ENCODE measurements around the gene FES. TPM values are rescaled to one million over a fixed set of nuclear protein-coding genes. Genes with fewer than 3 reads are reported as not detected.
"Not testable (repeated sequence)": the region's sequence is repeated elsewhere in the genome, so short reads cannot be mapped to it uniquely, and the experiment has no call there.

Gene FES
- total RNA-seq, 1 donor from 2014 or later, result 65.1 TPM

DNA sequence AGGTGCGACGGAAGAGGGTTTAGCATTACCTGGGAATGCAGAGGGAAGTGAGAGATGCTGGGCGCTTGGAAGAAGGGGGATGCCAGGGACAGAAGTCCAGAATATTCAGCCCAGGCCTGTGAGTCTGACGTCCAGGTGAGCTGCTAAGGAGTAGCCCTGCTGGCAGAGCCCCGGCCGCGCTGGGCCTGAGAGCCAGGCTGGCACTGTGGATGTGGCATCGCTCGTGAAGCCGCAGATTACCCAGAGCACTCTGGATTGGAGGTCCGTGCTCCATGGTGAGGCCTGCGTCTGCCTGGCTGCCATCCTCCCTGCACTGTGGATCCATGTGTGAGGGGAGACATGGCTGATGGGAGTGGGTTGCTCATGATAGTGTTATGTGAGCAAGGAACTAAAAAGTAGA, 33.3 kb downstream of the FES start:
- Histone ChIP-seq H3K4me3 (no peak overlapping the region), H3K27ac (no peak overlapping the region), H3K36me3 (peaks cover 74 to 89% of the 10 kb centered on the region in 2 donors), H3K9me3 (no peaks in the 10 kb centered on the region), H3K27me3 (no peaks in the 10 kb centered on the region), H3K4me1 (no peaks in the 10 kb centered on the region)
- DNase-seq (ENCODE audit: low spot score in 2 of 2), result no peak
- intact Hi-C loops (cut with DNase I), result no loop called here
- TF ChIP-seq, protein P1, sequence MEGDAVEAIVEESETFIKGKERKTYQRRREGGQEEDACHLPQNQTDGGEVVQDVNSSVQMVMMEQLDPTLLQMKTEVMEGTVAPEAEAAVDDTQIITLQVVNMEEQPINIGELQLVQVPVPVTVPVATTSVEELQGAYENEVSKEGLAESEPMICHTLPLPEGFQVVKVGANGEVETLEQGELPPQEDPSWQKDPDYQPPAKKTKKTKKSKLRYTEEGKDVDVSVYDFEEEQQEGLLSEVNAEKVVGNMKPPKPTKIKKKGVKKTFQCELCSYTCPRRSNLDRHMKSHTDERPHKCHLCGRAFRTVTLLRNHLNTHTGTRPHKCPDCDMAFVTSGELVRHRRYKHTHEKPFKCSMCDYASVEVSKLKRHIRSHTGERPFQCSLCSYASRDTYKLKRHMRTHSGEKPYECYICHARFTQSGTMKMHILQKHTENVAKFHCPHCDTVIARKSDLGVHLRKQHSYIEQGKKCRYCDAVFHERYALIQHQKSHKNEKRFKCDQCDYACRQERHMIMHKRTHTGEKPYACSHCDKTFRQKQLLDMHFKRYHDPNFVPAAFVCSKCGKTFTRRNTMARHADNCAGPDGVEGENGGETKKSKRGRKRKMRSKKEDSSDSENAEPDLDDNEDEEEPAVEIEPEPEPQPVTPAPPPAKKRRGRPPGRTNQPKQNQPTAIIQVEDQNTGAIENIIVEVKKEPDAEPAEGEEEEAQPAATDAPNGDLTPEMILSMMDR (IDR thresholded peaks at IDR 0.05), result no peak

DNA sequence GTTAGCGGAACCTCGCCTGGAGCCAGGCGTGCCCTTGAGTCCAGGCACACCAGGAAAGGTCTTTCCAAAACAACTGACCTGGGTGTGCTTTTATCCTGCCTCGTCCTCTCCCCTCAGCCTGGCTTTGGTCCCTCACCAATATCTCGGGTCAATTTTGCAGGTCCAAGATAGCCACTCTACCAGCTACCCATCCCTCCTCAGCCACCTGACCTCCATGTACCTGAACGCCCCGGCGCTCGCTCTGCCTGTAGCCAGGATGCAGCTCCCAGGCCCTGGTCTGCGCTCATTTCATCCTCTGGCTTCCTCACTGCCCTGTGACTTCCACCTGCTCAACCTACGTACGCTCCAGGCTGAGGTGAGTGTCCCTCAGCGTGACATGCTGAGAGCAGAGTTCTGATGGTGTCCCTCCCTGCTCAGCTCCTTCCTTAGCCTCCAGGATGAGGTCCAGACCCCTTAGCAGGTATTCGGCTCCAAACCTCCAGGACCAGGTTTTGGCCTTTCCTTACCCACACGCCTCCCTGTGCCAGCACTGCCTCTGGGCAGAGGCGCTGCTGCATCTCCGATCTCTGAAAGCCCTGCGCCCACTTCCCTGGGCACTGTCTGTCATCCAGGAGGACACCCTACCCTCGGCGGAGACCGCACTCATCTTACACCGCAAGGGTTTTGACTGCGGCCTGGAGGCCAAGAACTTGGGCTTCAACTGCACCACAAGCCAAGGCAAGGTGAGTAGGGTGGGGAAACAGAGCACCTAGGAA, 33.9 kb downstream of the FES start:
- Histone ChIP-seq H3K9me3 (no peaks in the 10 kb centered on the region), H3K4me1 (no peaks in the 10 kb centered on the region), H3K27ac (no peak overlapping the region), H3K36me3 (peaks cover 68 to 83% of the 10 kb centered on the region in 2 donors), H3K27me3 (no peaks in the 10 kb centered on the region), H3K4me3 (no peak overlapping the region)
- no peak for DNase-seq (ENCODE audit: low spot score in 2 of 2)
- TF ChIP-seq, protein P1 (IDR thresholded peaks at IDR 0.05), result no peak
- intact Hi-C loops (cut with DNase I), result no loop called here

DNA sequence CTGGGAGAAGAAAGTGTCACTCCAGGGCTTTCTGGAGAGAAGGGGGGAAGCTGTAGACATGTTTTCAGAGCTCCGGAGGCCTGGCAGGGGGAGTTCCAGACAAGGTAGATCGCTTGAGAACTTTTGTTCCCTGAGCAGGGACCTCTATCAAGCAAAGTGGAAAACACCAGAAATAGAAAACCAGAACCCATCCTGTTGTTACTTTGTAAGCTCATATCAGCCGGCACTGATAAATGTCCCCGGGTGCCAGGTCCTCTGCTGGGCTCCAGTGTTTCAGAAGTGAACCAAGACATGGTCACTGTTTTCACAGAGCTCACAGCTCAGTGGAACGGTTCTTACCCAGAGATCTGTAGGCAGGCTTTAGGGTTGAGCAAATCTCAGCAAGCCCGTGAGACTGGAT, 34.5 kb downstream of the FES start:
- H3K36me3 ChIP-seq, result peaks cover 61 to 77% of the 10 kb centered on the region in 2 donors
- DNase-seq (ENCODE audit: low spot score in 2 of 2), result no peak
- no peak overlapping the region for H3K4me3 ChIP-seq
- H3K4me1 ChIP-seq, result no peaks in the 10 kb centered on the region
- no peaks in the 10 kb centered on the region for H3K27me3 ChIP-seq
- TF ChIP-seq, protein P1 (IDR thresholded peaks at IDR 0.05), result no peak
- intact Hi-C loops (cut with DNase I), result no loop called here
- H3K9me3 ChIP-seq, result no peaks in the 10 kb centered on the region
- H3K27ac ChIP-seq, result no peak overlapping the region

DNA sequence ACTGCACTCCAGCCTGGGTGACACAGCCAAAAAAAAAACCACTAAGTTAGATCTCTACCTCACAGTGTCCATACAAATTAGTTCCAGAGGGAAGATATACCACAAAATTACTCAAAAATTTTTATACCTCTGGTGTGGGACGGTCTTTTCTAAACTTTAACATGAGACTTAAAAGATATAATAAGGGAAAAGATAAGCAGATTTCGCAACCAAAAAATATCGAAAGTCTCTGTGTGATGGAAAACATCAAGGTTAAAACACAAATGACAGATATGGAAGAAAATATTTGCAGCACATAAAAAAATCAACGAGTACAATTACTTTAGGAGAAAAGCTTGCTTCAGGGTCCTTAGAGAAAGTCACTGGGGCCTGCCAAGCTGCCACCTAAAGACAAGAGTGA, 37.6 kb downstream of the FES start:
- Histone ChIP-seq H3K4me1 (no peaks in the 10 kb centered on the region), H3K27me3 (no peaks in the 10 kb centered on the region), H3K9me3 (no peaks in the 10 kb centered on the region), H3K4me3 (no peak overlapping the region), H3K27ac (no peak overlapping the region), H3K36me3 (peaks cover 37 to 46% of the 10 kb centered on the region in 2 donors)
- TF ChIP-seq, protein P1 (IDR thresholded peaks at IDR 0.05), result no peak
- intact Hi-C loops (cut with DNase I), result no loop called here
- no peak for DNase-seq (ENCODE audit: low spot score in 2 of 2)

DNA sequence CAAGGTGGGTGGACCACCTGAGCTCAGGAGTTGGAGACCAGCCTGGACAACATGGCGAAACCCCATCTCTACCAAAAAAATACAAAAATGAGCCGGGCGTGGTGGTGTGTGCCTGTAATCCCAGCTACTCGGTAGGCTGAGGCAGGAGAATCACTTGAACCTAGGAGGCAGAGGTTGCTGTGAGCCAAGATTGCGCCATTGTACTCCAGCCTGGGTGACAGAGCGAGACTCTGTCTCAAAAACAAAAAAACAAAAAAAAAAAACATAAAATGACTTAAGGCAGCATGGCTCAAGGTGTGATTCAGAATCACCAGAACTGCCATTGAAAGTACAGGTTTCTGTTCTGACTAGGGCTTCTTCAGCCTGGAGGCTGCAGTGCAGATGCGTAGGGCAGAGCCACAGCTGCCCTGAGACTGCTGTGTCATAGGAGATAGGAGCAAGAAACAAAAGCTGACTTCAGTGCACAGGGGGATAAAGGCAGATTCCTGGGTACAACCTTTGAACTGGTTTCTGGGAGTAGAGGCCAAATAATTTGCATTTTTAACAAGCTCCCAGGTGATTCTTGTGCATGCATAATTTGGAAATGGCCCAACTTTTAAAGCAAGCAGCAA, 38.5 kb downstream of the FES start:
- DNase-seq (ENCODE audit: low spot score in 2 of 2); H3K4me3 ChIP-seq; H3K4me1 ChIP-seq; intact Hi-C loops (cut with DNase I); H3K27me3 ChIP-seq; H3K9me3 ChIP-seq; H3K27ac ChIP-seq: not testable (repeated sequence)
- H3K36me3 ChIP-seq, result peaks cover 27 to 40% of the 10 kb centered on the region in 2 donors

DNA sequence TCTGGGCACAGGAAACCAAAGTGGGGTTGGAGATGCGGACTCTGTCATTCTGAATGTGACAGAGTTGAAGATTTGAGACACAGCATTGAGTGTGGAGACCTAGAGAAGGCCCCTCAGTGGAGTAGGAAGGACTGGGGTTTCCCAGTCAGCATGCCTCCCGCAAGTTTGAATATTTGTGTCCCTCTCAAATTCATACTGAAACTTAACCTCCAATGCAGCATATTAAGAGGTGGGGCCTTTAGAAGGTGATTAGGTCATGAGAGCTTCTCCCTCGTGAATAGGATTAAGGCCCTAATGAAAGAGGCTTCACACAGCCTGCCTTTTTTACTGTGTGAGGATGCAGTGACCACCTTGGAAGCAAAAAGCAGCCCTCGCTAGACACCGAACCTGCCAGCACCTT, 40.1 kb downstream of the FES start:
- Histone ChIP-seq H3K27me3 (no peaks in the 10 kb centered on the region), H3K4me1 (no peaks in the 10 kb centered on the region), H3K9me3 (no peaks in the 10 kb centered on the region), H3K27ac (no peak overlapping the region), H3K36me3 (peaks cover 19 to 24% of the 10 kb centered on the region in 2 donors), H3K4me3 (no peak overlapping the region)
- TF ChIP-seq, protein P1 (IDR thresholded peaks at IDR 0.05), result no peak
- DNase-seq (ENCODE audit: low spot score in 2 of 2), result no peak
- intact Hi-C loops (cut with DNase I), result no loop called here

DNA sequence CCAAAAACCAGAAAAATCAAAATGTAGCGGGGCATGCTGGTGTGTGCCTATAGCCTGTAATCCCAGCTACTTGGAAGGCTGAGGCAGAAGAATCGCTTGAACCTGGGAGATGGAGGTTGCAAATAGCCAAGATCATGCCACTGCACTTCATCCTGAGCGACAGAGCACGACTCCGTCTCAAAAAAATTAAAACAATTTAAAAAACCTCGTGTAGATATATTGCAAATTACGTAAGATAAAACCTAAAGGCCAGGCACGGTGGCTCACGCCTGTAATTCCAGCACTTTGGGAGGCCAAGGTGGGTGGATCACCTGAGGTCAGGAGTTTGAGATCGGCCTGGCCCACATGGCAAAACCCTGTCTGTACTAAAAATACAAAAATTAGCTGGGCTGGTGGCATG, 42.5 kb downstream of the FES start:
- DNase-seq (ENCODE audit: low spot score in 2 of 2); H3K27ac ChIP-seq; H3K27me3 ChIP-seq; H3K4me3 ChIP-seq; H3K36me3 ChIP-seq; intact Hi-C loops (cut with DNase I); H3K9me3 ChIP-seq: not testable (repeated sequence)
- peaks cover 5 to 10% of the 10 kb centered on the region in 2 donors for H3K4me1 ChIP-seq

DNA sequence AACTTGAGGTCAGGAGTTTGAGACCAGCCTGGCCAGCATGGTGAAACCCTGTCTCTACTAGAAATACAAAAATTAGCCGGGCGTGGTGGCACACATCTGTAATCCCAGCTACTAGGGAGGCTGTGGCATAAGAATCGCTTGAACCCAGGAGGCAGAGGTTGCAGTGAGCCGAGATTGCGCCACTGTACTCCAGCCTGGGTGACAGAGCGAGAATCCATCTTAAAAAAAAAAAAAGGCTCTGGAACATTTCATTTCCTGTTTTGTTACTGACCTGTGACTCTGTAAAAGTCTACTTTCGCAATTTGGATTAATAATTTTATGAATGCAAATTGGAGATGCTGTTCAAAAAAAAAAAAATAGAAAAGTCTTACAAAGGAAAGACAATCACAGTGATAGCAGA, 43.8 kb downstream of the FES start:
- intact Hi-C loops (cut with DNase I); H3K4me3 ChIP-seq; DNase-seq (ENCODE audit: low spot score in 2 of 2); H3K27me3 ChIP-seq; H3K36me3 ChIP-seq; H3K9me3 ChIP-seq; H3K27ac ChIP-seq: not testable (repeated sequence)
- H3K4me1 ChIP-seq, result peaks cover 5 to 16% of the 10 kb centered on the region in 2 donors

All from ascending aorta (tissue), 2 donors.